Cardiac fibroblast (primary cell): Measurements from ENCODE around the gene MAP1LC3C.

Experiments used
- DNase-seq, 2 donors: peaks; one replicate each; pipeline versions ENCODE4 v3.0.0 to v3.0.0-alpha.2; 2010; ENCODE audit warnings: low read depth in 2 of 2
- H3K4me3 ChIP-seq, 2 donors: replicated peaks in 1 of 2; 1 replicate in 1 of 2; 2 replicates in 1 of 2; pipeline ENCODE4 v1.5.1; 2011; ENCODE audit warnings: low read depth in 2 of 2, low read length in 2 of 2, mild to moderate bottlenecking in 2 of 2, moderate library complexity in 1 of 2
- CTCF ChIP-seq: IDR thresholded peaks from one replicate; pipeline ENCODE4 v1.5.1; 2011; ENCODE audit warnings: low read depth, mild to moderate bottlenecking, low read length, inconsistent platforms

Gene MAP1LC3C

GRCh38 chr1:242019018-242019417 lies 20.1 kb upstream of the MAP1LC3C start:
- H3K4me3 ChIP-seq = no peak overlapping the region
- no peak for TF ChIP-seq CTCF
- DNase-seq = peak in 1 of 2 donors; percentile 12

GRCh38 chr1:242017580-242018233 lies 18.8 kb upstream of the MAP1LC3C start:
- no peak overlapping the region for H3K4me3 ChIP-seq
- DNase-seq = peak; percentile 49 to 63
- TF ChIP-seq CTCF = peak; percentile 75

GRCh38 chr1:242016479-242016878 lies 17.6 kb upstream of the MAP1LC3C start:
- no peak for TF ChIP-seq CTCF
- DNase-seq = no peak

GRCh38 chr1:242011894-242012660 lies 13.2 kb upstream of the MAP1LC3C start:
- no peak overlapping the region for H3K4me3 ChIP-seq
- no peak for DNase-seq
- no peak for TF ChIP-seq CTCF

More at GRCh38 chr1:242016479-242016878, 17.6 kb upstream of the MAP1LC3C start:
- H3K4me3 ChIP-seq = no peak overlapping the region

- no peak overlapping the region for H3K4me3 ChIP-seq
- no peak for DNase-seq
- TF ChIP-seq CTCF = no peak
Measured at GRCh38 chr1:242008826-242009495, 10.1 kb upstream of the MAP1LC3C start.

- TF ChIP-seq CTCF = no peak
- H3K4me3 ChIP-seq = no peak overlapping the region
- DNase-seq = no peak
Measured at GRCh38 chr1:242006976-242007375, 8.1 kb upstream of the MAP1LC3C start.
